SK-N-SH treated with all-trans-retinoic acid at 6 μM for 48 hours (cell line): Measurements from ENCODE around the gene CDH8.
"Not testable (repeated sequence)": the region's sequence is repeated elsewhere in the genome, so short reads cannot be mapped to it uniquely, and the experiment has no call there.

ENCODE experiments used
- ATAC-seq: fragments of 200-7000 bp; cut with Tn5 transposase; 3 replicates; pipeline ENCODE4 v1.9.1; 2020; ENCODE audit warnings: mild to moderate bottlenecking, moderate library complexity
- ARNTL ChIP-seq: fragments of 450-650 bp; formaldehyde crosslinking; IDR thresholded peaks from 2 replicates; pipeline ENCODE4 v1.5.0; 2020; ENCODE audit warnings: low read depth, mild to moderate bottlenecking, moderate library complexity, borderline replicate concordance
- BACH2 ChIP-seq: fragments of 250-450 bp; sonication (Bioruptor Pico); IDR thresholded peaks from 2 replicates; pipeline ENCODE4 v1.9.0; 2021; ENCODE audit warnings: mild to moderate bottlenecking, borderline replicate concordance
- CSDC2 ChIP-seq: fragments of 250-450 bp; sonication (Bioruptor Pico); IDR thresholded peaks from 2 replicates; pipeline ENCODE4 v1.5.0; 2020; ENCODE audit warnings: mild to moderate bottlenecking, moderate library complexity
- CSRNP3 ChIP-seq: fragments of 250-450 bp; sonication (Bioruptor Pico); IDR thresholded peaks from 2 replicates; pipeline ENCODE4 v1.5.1; 2021; ENCODE audit warnings: mild to moderate bottlenecking, moderate library complexity
- ESRRG ChIP-seq: fragments of 250-450 bp; sonication (Bioruptor Pico); IDR thresholded peaks from 2 replicates; pipeline ENCODE4 v1.6.1; 2021; ENCODE audit warnings: mild to moderate bottlenecking
- GLIS3 ChIP-seq: fragments of 250-450 bp; sonication (Bioruptor Pico); IDR thresholded peaks from 2 replicates; pipeline ENCODE4 v1.5.0; 2020; ENCODE audit warnings: mild to moderate bottlenecking, moderate library complexity
- ISL1 ChIP-seq: fragments of 250-450 bp; sonication (Bioruptor Pico); IDR thresholded peaks from 2 replicates; pipeline ENCODE4 v2.1.2; 2022; ENCODE audit warnings: mild to moderate bottlenecking, moderate library complexity
- OSR1 ChIP-seq: fragments of 250-450 bp; sonication (Bioruptor Pico); IDR thresholded peaks from 2 replicates; pipeline ENCODE4 v1.8.0; 2022; ENCODE audit warnings: moderate library complexity, mild to moderate bottlenecking, inconsistent platforms
- POU6F1 ChIP-seq: fragments of 250-450 bp; sonication (Bioruptor Pico); IDR thresholded peaks from 2 replicates; pipeline ENCODE4 v1.8.0; 2021; ENCODE audit warnings: low read depth, mild to moderate bottlenecking, moderate library complexity, borderline replicate concordance
- PPARA ChIP-seq: fragments of 250-450 bp; sonication (Bioruptor Pico); IDR thresholded peaks from 2 replicates; pipeline ENCODE4 v1.5.0; 2020; ENCODE audit warnings: mild to moderate bottlenecking, borderline replicate concordance
- RARB ChIP-seq: fragments of 250-450 bp; sonication (Bioruptor Pico); IDR thresholded peaks from 2 replicates; pipeline ENCODE4 v1.8.0; 2021; ENCODE audit warnings: mild to moderate bottlenecking, moderate library complexity
- SNAI2 ChIP-seq: fragments of 250-450 bp; sonication (Bioruptor Pico); IDR thresholded peaks from 2 replicates; pipeline ENCODE4 v1.5.0; 2020; ENCODE audit warnings: mild to moderate bottlenecking, moderate library complexity
- TCF4 ChIP-seq: fragments of 250-450 bp; sonication (Bioruptor Pico); IDR thresholded peaks from 2 replicates; pipeline ENCODE4 v1.8.0; 2021; ENCODE audit warnings: mild to moderate bottlenecking, moderate library complexity, borderline replicate concordance
- TOX ChIP-seq: fragments of 250-450 bp; sonication (Bioruptor Pico); IDR thresholded peaks from 2 replicates; pipeline ENCODE4 v1.8.0; 2021; ENCODE audit warnings: mild to moderate bottlenecking, moderate library complexity, borderline replicate concordance
- TSHZ2 ChIP-seq: fragments of 250-450 bp; sonication (Bioruptor Pico); IDR thresholded peaks from 2 replicates; pipeline ENCODE4 v1.5.0; 2020; ENCODE audit warnings: mild to moderate bottlenecking, moderate library complexity
- ZC3H10 ChIP-seq: fragments of 250-450 bp; sonication (Bioruptor Pico); IDR thresholded peaks from 2 replicates; pipeline ENCODE4 v1.5.1; 2021; ENCODE audit warnings: mild to moderate bottlenecking, moderate library complexity
- ZFP3 ChIP-seq: fragments of 250-450 bp; sonication (Bioruptor Pico); IDR thresholded peaks from 2 replicates; pipeline ENCODE4 v1.5.0; 2020; ENCODE audit warnings: mild to moderate bottlenecking, moderate library complexity
- ZFP30 ChIP-seq: fragments of 450-650 bp; formaldehyde crosslinking; IDR thresholded peaks from 2 replicates; pipeline ENCODE4 v1.5.0; 2022; ENCODE audit warnings: mild to moderate bottlenecking, moderate library complexity
- ZNF565 ChIP-seq: fragments of 450-650 bp; formaldehyde crosslinking; conservative IDR thresholded peaks from 2 replicates; pipeline ENCODE4 v1.5.0; 2020; ENCODE audit warnings: low read depth, mild to moderate bottlenecking, moderate library complexity
- ZNF70 ChIP-seq: fragments of 450-650 bp; formaldehyde crosslinking; IDR thresholded peaks from 2 replicates; pipeline ENCODE4 v1.5.0; 2020; ENCODE audit warnings: mild to moderate bottlenecking, moderate library complexity
- ZNF8 ChIP-seq: fragments of 450-650 bp; formaldehyde crosslinking; IDR thresholded peaks from 2 replicates; pipeline ENCODE4 v1.5.0; 2020; ENCODE audit warnings: mild to moderate bottlenecking, moderate library complexity
- TF ChIP-seq, protein P1 (sequence below): fragments of 250-450 bp; sonication (Bioruptor Pico); IDR thresholded peaks from 2 replicates; pipeline ENCODE4 v1.8.0; 2020; ENCODE audit warnings: mild to moderate bottlenecking, moderate library complexity, borderline replicate concordance

The CDH8 gene

DNA sequence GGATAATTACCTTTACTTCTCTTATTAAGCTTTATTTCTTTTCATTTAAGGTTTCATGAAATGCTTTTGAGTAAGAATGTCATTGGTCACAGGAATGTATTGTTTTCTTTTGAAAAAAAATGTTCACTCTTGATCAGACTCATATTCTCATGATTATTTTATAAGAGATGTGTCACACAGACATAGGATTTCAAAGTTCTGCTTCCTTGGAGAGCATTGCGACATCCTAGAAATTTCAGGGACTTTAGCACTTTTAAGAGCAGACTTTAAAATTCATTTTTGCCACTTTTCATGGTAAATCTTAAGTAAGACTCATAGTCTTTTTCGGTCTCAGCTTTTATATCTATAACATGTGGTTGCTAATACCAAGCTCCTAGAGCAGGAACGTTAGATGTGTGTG is 314.7 kb downstream of the CDH8 start:
- TF ChIP-seq TOX (CRISPR knock-in tag) = no peak
- TF ChIP-seq ZNF70 (CRISPR knock-in tag) = no peak
- no peak for TF ChIP-seq GLIS3 (CRISPR knock-in tag)
- TF ChIP-seq ARNTL (CRISPR knock-in tag) = no peak
- TF ChIP-seq, protein P1, sequence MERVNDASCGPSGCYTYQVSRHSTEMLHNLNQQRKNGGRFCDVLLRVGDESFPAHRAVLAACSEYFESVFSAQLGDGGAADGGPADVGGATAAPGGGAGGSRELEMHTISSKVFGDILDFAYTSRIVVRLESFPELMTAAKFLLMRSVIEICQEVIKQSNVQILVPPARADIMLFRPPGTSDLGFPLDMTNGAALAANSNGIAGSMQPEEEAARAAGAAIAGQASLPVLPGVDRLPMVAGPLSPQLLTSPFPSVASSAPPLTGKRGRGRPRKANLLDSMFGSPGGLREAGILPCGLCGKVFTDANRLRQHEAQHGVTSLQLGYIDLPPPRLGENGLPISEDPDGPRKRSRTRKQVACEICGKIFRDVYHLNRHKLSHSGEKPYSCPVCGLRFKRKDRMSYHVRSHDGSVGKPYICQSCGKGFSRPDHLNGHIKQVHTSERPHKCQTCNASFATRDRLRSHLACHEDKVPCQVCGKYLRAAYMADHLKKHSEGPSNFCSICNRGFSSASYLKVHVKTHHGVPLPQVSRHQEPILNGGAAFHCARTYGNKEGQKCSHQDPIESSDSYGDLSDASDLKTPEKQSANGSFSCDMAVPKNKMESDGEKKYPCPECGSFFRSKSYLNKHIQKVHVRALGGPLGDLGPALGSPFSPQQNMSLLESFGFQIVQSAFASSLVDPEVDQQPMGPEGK (CRISPR knock-in tag) = no peak
- TF ChIP-seq ZFP30 (CRISPR knock-in tag) = no peak
- no peak for TF ChIP-seq TSHZ2 (CRISPR knock-in tag)
- TF ChIP-seq RARB (CRISPR knock-in tag) = no peak
- TF ChIP-seq PPARA (CRISPR knock-in tag) = no peak
- no peak for TF ChIP-seq ISL1
- no peak for TF ChIP-seq ZNF565 (CRISPR knock-in tag)
- TF ChIP-seq POU6F1 (CRISPR knock-in tag) = no peak
- TF ChIP-seq TCF4 (CRISPR knock-in tag) = no peak
- no peak for TF ChIP-seq ZFP3 (CRISPR knock-in tag)
- TF ChIP-seq CSRNP3 (CRISPR knock-in tag) = no peak
- no peak for TF ChIP-seq BACH2 (CRISPR knock-in tag)
- TF ChIP-seq, all 23 proteins: peak for 0
- ATAC-seq = no peak

DNA sequence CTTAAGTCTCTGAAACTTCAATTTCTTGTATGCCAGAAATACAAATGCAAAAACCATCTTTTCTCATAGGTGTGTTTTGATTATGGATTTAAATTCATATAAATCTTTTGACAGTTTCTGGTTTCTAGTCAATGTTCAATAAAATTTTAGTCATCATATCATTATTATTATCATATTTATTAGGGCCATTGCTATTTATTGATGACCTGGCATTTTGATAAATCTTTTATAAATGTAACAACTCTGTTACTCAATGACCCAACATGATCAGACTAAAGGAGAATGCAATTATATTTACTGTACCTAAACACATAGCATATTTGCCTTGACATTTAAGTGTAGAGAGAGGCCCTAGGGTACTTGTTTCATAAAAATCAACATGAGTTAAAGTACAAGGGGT is 320.8 kb downstream of the CDH8 start:
- TF ChIP-seq ZFP3 (CRISPR knock-in tag) = no peak
- TF ChIP-seq ISL1 = no peak
- TF ChIP-seq SNAI2 (CRISPR knock-in tag) = no peak
- no peak for TF ChIP-seq ZC3H10 (CRISPR knock-in tag)
- no peak for TF ChIP-seq ZNF8 (CRISPR knock-in tag)
- TF ChIP-seq ZFP30 (CRISPR knock-in tag) = no peak
- no peak for TF ChIP-seq ESRRG
- TF ChIP-seq PPARA (CRISPR knock-in tag) = no peak
- TF ChIP-seq, protein P1 (CRISPR knock-in tag) = no peak
- TF ChIP-seq ARNTL (CRISPR knock-in tag) = no peak
- no peak for TF ChIP-seq ZNF565 (CRISPR knock-in tag)
- ATAC-seq = no peak

- no peak for TF ChIP-seq BACH2 (CRISPR knock-in tag)
- no peak for TF ChIP-seq PPARA (CRISPR knock-in tag)
- no peak for TF ChIP-seq CSDC2 (CRISPR knock-in tag)
- no peak for TF ChIP-seq ARNTL (CRISPR knock-in tag)
- TF ChIP-seq ISL1 = no peak
- no peak for TF ChIP-seq TCF4 (CRISPR knock-in tag)
- no peak for TF ChIP-seq ZFP3 (CRISPR knock-in tag)
- TF ChIP-seq TSHZ2 (CRISPR knock-in tag) = no peak
- TF ChIP-seq SNAI2 (CRISPR knock-in tag) = no peak
- TF ChIP-seq ZNF565 (CRISPR knock-in tag) = no peak
- no peak for TF ChIP-seq ZFP30 (CRISPR knock-in tag)
- no peak for TF ChIP-seq RARB (CRISPR knock-in tag)
- no peak for TF ChIP-seq OSR1 (CRISPR knock-in tag)
- no peak for ATAC-seq
These were observed 322.5 kb downstream of the CDH8 start for GRCh38 chr16:61713787-61714186.

DNA sequence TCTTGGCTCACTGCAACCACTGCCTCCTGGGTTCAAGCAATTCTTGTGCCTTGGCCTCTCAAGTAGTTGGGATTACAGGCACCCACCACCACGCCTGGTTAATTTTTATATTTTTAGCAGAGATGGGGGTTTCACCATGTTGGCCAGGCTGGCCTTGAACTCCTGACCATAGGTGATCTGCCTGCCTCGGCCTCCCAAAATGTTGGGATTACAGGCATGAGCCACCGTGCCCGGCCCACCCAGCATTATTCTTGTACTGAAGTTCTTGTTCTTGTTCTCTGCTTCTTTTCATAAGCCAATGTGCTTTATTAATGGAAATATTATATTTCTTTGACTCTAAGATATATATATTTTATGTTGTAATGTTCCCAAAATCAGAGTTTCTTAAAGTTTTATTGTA is 336.6 kb downstream of the CDH8 start:
- ATAC-seq = not testable (repeated sequence)
